HepG2 (cell line): Measurements from ENCODE around the gene TTLL1. TPM values are rescaled to one million over a fixed set of nuclear protein-coding genes. Genes with fewer than 3 reads are reported as not detected.
A peak's percentile ranks its signal among the peaks of the same experiment; 100 is the strongest.

Experiments
- CHD2 ChIP-seq: IDR thresholded peaks from 2 replicates; pipeline ENCODE4 v1.6.1; 2011; ENCODE audit warnings: low read depth, low read length, improper control_type of control experiment
- EEA1 ChIP-seq: sonication (generic); formaldehyde crosslinking; IDR thresholded peaks from 2 replicates; pipeline ENCODE4 v1.5.1; 2020; ENCODE audit warnings: mild to moderate bottlenecking, missing genetic modification reagents, borderline replicate concordance
- FOXM1 ChIP-seq: sonication (generic); formaldehyde crosslinking; IDR thresholded peaks from 2 replicates; pipeline ENCODE4 v1.5.0; 2020; ENCODE audit warnings: missing genetic modification reagents
- HNRNPLL ChIP-seq: fragments of 200-400 bp; formaldehyde crosslinking; IDR thresholded peaks from 2 replicates; pipeline ENCODE4 v1.6.1; 2017; ENCODE audit warnings: mild to moderate bottlenecking, low read depth, low read length; ENCODE audit not compliant: poor library complexity, severe bottlenecking
- JUNB ChIP-seq: sonication (generic); formaldehyde crosslinking; IDR thresholded peaks from 2 replicates; pipeline ENCODE4 v1.8.0; 2022; ENCODE audit warnings: missing genetic modification reagents, mild to moderate bottlenecking, borderline replicate concordance
- KDM6A ChIP-seq: IDR thresholded peaks from 2 replicates; pipeline ENCODE4 v1.6.1; 2016; ENCODE audit warnings: low read depth
- MIXL1 ChIP-seq: IDR thresholded peaks from 2 replicates; pipeline ENCODE4 v1.6.1; 2016
- SP2 ChIP-seq: sonication (generic); formaldehyde crosslinking; IDR thresholded peaks from 2 replicates; pipeline ENCODE4 v1.5.1; 2020; ENCODE audit warnings: mild to moderate bottlenecking, missing genetic modification reagents
- SPEN ChIP-seq: sonication (generic); formaldehyde crosslinking; IDR thresholded peaks from 2 replicates; pipeline ENCODE4 v1.5.1; 2020; ENCODE audit warnings: low read depth, mild to moderate bottlenecking, missing genetic modification reagents
- THYN1 ChIP-seq: sonication (generic); formaldehyde crosslinking; IDR thresholded peaks from 2 replicates; pipeline ENCODE4 v1.8.1; 2023; ENCODE audit warnings: low read depth, mild to moderate bottlenecking, moderate library complexity, missing genetic modification reagents, borderline replicate concordance
- ZFP36L1 ChIP-seq: sonication (generic); formaldehyde crosslinking; IDR thresholded peaks from 2 replicates; pipeline ENCODE4 v1.8.0; 2022; ENCODE audit warnings: mild to moderate bottlenecking, missing genetic modification reagents, moderate library complexity
- ZFYVE20 ChIP-seq: sonication (generic); formaldehyde crosslinking; IDR thresholded peaks from 2 replicates; pipeline ENCODE4 v1.8.0; 2023; ENCODE audit warnings: low read depth, mild to moderate bottlenecking, moderate library complexity, missing genetic modification reagents, borderline replicate concordance
- ZNF101 ChIP-seq: sonication (generic); formaldehyde crosslinking; IDR thresholded peaks from 2 replicates; pipeline ENCODE4 v1.4.0; 2020; ENCODE audit warnings: mild to moderate bottlenecking, low read depth, missing genetic modification reagents, borderline replicate concordance
- ZNF24 ChIP-seq: fragments of 450-650 bp; IDR thresholded peaks from 2 replicates; pipeline ENCODE4 v1.6.1; 2017; ENCODE audit warnings: antibody characterized with exemption, mild to moderate bottlenecking
- polyA plus RNA-seq, 8 experiments: library from polyadenylated mRNA; depleted of rRNA in 3 of 8; stranded (reverse) in 7 of 8; unstranded in 1 of 8; fragments of >200 nt; fragmentation: Illumina TruSeq in 4 of 8; extraction: Trizol in 4 of 8; gene quantifications; 2 replicates each; pipeline versions ENCODE4 v1.2.1 to v1.2.3, GENCODE V29; 2011 to 2016; ENCODE audit warnings: low read depth in 4 of 8, missing spikeins in 1 of 8, mixed read lengths in 1 of 8; ENCODE audit not compliant: insufficient read depth in 1 of 8
- total RNA-seq, 5 experiments: library from RNA; depleted of rRNA; stranded (reverse); fragments of >200 nt; fragmentation: Illumina TruSeq; extraction: Trizol; gene quantifications; 2 replicates each; pipeline ENCODE4 v1.2.3, GENCODE V29; 2016; ENCODE audit warnings: low read depth in 1 of 5
- TF ChIP-seq, protein P1 (sequence below): sonication (generic); formaldehyde crosslinking; IDR thresholded peaks from 2 replicates; pipeline ENCODE4 v1.5.1; 2020; ENCODE audit warnings: missing genetic modification reagents, mild to moderate bottlenecking, borderline replicate concordance
- TF ChIP-seq, protein P2 (sequence below): sonication (generic); formaldehyde crosslinking; IDR thresholded peaks from 2 replicates; pipeline ENCODE4 v1.8.1; 2023; ENCODE audit warnings: mild to moderate bottlenecking, missing genetic modification reagents, borderline replicate concordance
- TF ChIP-seq, protein P3 (sequence below): sonication (generic); formaldehyde crosslinking; IDR thresholded peaks from 2 replicates; pipeline ENCODE4 v1.5.0; 2020; ENCODE audit warnings: mild to moderate bottlenecking, missing genetic modification reagents, borderline replicate concordance
- TF ChIP-seq, protein P4 (sequence below): sonication (generic); formaldehyde crosslinking; IDR thresholded peaks from 2 replicates; pipeline ENCODE4 v1.4.0; 2020; ENCODE audit warnings: missing genetic modification reagents, borderline replicate concordance

TTLL1 gene
- total and polyA plus RNA-seq, 2 of the 13 experiments (the other 11 are each of a cell fraction or from before 2014, with no cell fraction given) = 1.6 to 5.3 TPM

DNA sequence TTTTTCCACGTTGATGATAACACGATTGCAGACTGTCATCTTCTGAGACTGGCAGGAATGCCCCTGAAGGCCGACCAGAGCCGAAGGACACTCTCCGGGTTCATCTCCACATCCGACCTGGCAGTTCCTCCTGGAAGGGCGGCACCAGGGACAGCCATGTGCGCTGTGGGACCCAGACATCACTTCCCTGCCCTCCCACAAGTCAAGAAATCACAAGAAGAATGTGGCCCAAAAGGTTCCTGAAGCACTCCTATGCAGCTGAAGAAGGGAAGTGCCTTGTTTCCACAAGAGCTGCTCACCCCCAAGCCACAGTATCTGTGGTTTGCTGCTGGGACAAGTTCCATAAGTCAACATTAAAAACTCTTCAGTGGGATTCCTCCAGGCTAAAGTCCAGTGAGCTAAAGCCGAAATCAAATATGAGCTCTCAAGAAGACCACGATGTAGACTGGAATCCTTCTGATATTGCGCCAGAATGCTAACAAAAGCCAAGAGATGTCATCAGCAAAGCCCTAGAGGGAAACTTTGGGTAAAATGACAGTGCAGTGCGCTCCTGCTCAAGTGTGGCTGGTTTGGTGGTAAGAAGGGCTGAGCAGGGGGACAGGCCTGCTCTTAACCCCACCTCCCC lies 95.4 kb downstream of the TTLL1 start (continued):
- peak; percentile 87 for TF ChIP-seq KDM6A
- TF ChIP-seq, protein P1, sequence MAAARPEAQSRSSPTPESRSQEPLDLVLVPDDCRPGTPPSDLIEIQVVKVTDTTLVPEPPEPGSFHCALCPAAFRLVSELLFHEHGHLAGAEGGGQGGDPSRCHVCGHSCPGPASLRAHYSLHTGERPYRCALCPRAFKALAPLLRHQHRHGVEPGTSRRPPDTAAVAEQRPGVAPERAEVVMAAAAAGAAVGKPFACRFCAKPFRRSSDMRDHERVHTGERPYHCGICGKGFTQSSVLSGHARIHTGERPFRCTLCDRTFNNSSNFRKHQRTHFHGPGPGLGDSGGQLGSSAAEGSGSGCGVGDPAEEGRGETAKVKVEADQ (CRISPR knock-in tag) = no peak; the same call in 1 of the 2 replicates
- TF ChIP-seq FOXM1 (CRISPR knock-in tag) = no peak
- no peak for TF ChIP-seq HNRNPLL
- TF ChIP-seq, protein P2, sequence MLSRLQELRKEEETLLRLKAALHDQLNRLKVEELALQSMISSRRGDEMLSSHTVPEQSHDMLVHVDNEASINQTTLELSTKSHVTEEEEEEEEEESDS (CRISPR knock-in tag) = no peak
- no peak for TF ChIP-seq SPEN (CRISPR knock-in tag)
- TF ChIP-seq EEA1 = no peak
- TF ChIP-seq, protein P3, sequence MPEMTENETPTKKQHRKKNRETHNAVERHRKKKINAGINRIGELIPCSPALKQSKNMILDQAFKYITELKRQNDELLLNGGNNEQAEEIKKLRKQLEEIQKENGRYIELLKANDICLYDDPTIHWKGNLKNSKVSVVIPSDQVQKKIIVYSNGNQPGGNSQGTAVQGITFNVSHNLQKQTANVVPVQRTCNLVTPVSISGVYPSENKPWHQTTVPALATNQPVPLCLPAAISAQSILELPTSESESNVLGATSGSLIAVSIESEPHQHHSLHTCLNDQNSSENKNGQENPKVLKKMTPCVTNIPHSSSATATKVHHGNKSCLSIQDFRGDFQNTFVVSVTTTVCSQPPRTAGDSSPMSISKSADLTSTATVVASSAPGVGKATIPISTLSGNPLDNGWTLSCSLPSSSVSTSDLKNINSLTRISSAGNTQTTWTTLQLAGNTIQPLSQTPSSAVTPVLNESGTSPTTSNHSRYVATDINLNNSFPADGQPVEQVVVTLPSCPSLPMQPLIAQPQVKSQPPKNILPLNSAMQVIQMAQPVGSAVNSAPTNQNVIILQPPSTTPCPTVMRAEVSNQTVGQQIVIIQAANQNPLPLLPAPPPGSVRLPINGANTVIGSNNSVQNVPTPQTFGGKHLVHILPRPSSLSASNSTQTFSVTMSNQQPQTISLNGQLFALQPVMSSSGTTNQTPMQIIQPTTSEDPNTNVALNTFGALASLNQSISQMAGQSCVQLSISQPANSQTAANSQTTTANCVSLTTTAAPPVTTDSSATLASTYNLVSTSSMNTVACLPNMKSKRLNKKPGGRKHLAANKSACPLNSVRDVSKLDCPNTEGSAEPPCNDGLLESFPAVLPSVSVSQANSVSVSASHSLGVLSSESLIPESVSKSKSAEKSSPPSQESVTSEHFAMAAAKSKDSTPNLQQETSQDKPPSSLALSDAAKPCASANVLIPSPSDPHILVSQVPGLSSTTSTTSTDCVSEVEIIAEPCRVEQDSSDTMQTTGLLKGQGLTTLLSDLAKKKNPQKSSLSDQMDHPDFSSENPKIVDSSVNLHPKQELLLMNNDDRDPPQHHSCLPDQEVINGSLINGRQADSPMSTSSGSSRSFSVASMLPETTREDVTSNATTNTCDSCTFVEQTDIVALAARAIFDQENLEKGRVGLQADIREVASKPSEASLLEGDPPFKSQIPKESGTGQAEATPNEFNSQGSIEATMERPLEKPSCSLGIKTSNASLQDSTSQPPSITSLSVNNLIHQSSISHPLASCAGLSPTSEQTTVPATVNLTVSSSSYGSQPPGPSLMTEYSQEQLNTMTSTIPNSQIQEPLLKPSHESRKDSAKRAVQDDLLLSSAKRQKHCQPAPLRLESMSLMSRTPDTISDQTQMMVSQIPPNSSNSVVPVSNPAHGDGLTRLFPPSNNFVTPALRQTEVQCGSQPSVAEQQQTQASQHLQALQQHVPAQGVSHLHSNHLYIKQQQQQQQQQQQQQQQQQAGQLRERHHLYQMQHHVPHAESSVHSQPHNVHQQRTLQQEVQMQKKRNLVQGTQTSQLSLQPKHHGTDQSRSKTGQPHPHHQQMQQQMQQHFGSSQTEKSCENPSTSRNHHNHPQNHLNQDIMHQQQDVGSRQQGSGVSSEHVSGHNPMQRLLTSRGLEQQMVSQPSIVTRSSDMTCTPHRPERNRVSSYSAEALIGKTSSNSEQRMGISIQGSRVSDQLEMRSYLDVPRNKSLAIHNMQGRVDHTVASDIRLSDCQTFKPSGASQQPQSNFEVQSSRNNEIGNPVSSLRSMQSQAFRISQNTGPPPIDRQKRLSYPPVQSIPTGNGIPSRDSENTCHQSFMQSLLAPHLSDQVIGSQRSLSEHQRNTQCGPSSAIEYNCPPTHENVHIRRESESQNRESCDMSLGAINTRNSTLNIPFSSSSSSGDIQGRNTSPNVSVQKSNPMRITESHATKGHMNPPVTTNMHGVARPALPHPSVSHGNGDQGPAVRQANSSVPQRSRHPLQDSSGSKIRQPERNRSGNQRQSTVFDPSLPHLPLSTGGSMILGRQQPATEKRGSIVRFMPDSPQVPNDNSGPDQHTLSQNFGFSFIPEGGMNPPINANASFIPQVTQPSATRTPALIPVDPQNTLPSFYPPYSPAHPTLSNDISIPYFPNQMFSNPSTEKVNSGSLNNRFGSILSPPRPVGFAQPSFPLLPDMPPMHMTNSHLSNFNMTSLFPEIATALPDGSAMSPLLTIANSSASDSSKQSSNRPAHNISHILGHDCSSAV (CRISPR knock-in tag) = no peak
- TF ChIP-seq ZFP36L1 = no peak
- no peak for TF ChIP-seq ZNF101 (CRISPR knock-in tag)
- no peak for TF ChIP-seq MIXL1 (CRISPR knock-in tag)
- TF ChIP-seq JUNB (CRISPR knock-in tag) = no peak
- no peak for TF ChIP-seq SP2 (CRISPR knock-in tag)
- TF ChIP-seq ZNF24 = no peak
- TF ChIP-seq, protein P4, sequence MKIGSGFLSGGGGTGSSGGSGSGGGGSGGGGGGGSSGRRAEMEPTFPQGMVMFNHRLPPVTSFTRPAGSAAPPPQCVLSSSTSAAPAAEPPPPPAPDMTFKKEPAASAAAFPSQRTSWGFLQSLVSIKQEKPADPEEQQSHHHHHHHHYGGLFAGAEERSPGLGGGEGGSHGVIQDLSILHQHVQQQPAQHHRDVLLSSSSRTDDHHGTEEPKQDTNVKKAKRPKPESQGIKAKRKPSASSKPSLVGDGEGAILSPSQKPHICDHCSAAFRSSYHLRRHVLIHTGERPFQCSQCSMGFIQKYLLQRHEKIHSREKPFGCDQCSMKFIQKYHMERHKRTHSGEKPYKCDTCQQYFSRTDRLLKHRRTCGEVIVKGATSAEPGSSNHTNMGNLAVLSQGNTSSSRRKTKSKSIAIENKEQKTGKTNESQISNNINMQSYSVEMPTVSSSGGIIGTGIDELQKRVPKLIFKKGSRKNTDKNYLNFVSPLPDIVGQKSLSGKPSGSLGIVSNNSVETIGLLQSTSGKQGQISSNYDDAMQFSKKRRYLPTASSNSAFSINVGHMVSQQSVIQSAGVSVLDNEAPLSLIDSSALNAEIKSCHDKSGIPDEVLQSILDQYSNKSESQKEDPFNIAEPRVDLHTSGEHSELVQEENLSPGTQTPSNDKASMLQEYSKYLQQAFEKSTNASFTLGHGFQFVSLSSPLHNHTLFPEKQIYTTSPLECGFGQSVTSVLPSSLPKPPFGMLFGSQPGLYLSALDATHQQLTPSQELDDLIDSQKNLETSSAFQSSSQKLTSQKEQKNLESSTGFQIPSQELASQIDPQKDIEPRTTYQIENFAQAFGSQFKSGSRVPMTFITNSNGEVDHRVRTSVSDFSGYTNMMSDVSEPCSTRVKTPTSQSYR (CRISPR knock-in tag) = no peak
- TF ChIP-seq THYN1 (CRISPR knock-in tag) = no peak
- TF ChIP-seq ZFYVE20 = no peak
- no peak for TF ChIP-seq CHD2
